ENCODE measurements around the gene MYO18A.

DNA sequence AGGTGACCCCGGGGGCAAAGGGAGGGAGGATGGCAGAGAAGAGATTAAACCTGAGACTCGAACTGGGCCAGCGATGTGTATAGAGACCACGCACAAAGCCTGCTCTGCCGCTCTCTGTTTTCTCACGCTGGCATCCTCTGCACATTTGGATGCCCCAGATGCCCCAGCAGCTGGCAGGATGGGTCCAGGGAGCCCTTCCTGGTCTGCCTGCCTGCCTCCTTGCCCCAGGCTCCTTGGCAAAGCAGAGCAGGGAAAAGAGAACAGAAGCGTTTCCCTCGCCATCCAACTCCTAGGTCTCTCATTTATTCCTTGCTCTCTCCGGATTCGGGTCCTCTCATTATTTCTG lies 142.5 kb downstream of the MYO18A start:
- TF ChIP-seq, protein P1, sequence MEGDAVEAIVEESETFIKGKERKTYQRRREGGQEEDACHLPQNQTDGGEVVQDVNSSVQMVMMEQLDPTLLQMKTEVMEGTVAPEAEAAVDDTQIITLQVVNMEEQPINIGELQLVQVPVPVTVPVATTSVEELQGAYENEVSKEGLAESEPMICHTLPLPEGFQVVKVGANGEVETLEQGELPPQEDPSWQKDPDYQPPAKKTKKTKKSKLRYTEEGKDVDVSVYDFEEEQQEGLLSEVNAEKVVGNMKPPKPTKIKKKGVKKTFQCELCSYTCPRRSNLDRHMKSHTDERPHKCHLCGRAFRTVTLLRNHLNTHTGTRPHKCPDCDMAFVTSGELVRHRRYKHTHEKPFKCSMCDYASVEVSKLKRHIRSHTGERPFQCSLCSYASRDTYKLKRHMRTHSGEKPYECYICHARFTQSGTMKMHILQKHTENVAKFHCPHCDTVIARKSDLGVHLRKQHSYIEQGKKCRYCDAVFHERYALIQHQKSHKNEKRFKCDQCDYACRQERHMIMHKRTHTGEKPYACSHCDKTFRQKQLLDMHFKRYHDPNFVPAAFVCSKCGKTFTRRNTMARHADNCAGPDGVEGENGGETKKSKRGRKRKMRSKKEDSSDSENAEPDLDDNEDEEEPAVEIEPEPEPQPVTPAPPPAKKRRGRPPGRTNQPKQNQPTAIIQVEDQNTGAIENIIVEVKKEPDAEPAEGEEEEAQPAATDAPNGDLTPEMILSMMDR (IDR thresholded peaks at IDR 0.05) = no peak
- TF ChIP-seq POLR2A (IDR thresholded peaks at IDR 0.05) = no peak
